Activated CD4-positive, alpha-beta memory T cell treated with anti-CD3 and anti-CD28 coated beads for 36 hours (primary cell): ENCODE results near the gene SDHC. TPM values are rescaled to one million over a fixed set of nuclear protein-coding genes. Genes with fewer than 3 reads are reported as not detected.
"Not testable (repeated sequence)": the region's sequence is repeated elsewhere in the genome, so short reads cannot be mapped to it uniquely, and the experiment has no call there.

Source experiments
- CTCF ChIA-PET: fragments of 350-600 bp; sonication (Branson Sonifier 250); formaldehyde crosslinking; loops from one replicate; lab custom pipeline; 2021; ENCODE audit warnings: antibody characterized with exemption, inconsistent platforms; lab: Charles Lee
- POLR2A ChIA-PET: fragments of 350-600 bp; sonication (Branson Sonifier 250); formaldehyde crosslinking; loops from one replicate; lab custom pipeline; 2021; ENCODE audit warnings: antibody characterized with exemption; lab: Charles Lee
- DNase-seq: peaks from one replicate; pipeline ENCODE4 v3.0.0-alpha.2; 2020
- H3K27ac Mint-ChIP-seq: one replicate; pipeline ENCODE4 v1.8.0; 2021; ENCODE audit warnings: mixed read lengths
- H3K27me3 Mint-ChIP-seq: one replicate; pipeline ENCODE4 v1.8.0; 2021; ENCODE audit warnings: mixed read lengths
- H3K36me3 Mint-ChIP-seq: one replicate; pipeline ENCODE4 v1.8.0; 2021; ENCODE audit warnings: mixed read lengths
- H3K4me1 Mint-ChIP-seq: one replicate; pipeline ENCODE4 v1.8.0; 2021; ENCODE audit warnings: low read depth, mixed read lengths
- H3K4me3 Mint-ChIP-seq: one replicate; pipeline ENCODE4 v1.8.0; 2021; ENCODE audit warnings: mild to moderate bottlenecking, mixed read lengths
- H3K9me3 Mint-ChIP-seq: one replicate; pipeline ENCODE4 v1.8.0; 2021; ENCODE audit warnings: mixed read lengths
- intact Hi-C: fragments of 100-400 bp; cut with micrococcal nuclease; formaldehyde crosslinking; loops from one replicate; pipeline ENCODE4 v1.15.1; 2023
- total RNA-seq, 2 experiments: library from RNA; stranded (reverse); gene quantifications; one replicate each; pipeline ENCODE4 v1.2.3, GENCODE V29; 2021

SDHC gene
- total RNA-seq, 2 experiments from 2014 or later: 212 to 215 TPM

DNA sequence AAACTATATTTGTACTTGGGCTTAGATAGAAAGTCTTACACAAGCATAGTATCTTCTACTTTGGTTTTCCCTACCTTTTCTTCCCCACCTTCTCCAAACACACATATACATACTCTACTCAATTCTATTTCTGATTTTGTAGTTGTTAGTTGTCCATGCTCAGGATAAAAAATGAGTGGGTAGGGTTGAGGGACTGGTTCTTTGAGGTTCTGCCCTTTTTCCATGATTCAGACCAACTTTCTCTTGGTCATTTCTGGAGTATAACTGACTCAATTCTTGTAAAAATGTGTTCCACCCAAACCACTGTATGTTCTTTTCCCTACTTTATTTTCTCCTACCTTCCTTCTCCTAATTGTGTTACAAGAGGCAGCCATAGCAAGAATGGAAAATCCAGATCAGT, 50.2 kb downstream of the SDHC start:
- POLR2A ChIA-PET: no interaction called here
- intact Hi-C loops: no loop called here
- Mint-ChIP-seq H3K4me1 (peaks cover 26% of the 10 kb centered on the region), H3K27me3 (no peaks in the 10 kb centered on the region), H3K4me3 (no peak overlapping the region), H3K27ac (peak overlapping the region; percentile 52), H3K9me3 (no peaks in the 10 kb centered on the region), H3K36me3 (peaks cover 25% of the 10 kb centered on the region)
- DNase-seq: no peak
- CTCF ChIA-PET: no interaction called here

- POLR2A ChIA-PET: no interaction called here
- DNase-seq: no peak
- intact Hi-C loops: no loop called here
- H3K4me3 Mint-ChIP-seq: no peak overlapping the region
- H3K9me3 Mint-ChIP-seq: no peaks in the 10 kb centered on the region
- H3K4me1 Mint-ChIP-seq: peaks cover 22% of the 10 kb centered on the region
- CTCF ChIA-PET: no interaction called here
- H3K27me3 Mint-ChIP-seq: no peaks in the 10 kb centered on the region
- peak overlapping the region; percentile 3 for H3K27ac Mint-ChIP-seq
- H3K36me3 Mint-ChIP-seq: peaks cover 22% of the 10 kb centered on the region
Measured at GRCh38 chr1:161365207-161365606, 51.0 kb downstream of the SDHC start.

DNA sequence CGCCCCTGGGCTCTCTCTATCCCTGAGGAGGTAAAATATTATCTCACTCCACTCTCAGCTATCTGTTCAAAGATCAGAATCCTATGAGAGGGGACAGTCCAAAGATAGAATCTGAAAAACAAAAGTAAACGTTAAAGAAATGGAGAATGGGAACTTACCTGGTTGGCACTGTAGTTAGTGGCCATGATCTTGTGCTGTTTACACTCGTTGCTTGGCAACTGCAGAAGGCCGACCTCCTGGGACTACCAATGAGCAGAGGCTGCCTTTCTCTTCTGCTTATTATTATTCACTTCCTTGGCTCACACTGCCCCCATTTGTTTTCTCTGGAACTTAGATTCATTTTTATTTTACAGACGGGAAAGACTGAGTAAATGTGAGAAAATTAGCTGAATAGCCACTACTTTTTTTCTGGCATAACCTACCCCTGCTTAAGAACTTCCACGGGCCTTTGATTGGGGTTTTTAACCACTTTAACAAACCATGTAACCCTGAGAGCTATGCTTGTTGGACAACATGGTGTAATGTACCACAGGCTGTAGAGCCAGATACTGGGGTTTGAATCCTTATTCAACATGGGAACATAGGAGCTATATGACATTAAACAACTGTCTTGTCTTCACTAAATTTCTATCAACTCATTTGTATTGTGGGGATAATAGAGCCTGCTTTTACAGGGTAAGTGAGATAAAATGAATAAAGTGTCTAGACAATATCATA, 53.7 kb downstream of the SDHC start, which contains the start of gene CFAP126:
Gene CFAP126 (minus strand): TSS at position 193 of the 717 bp plus-strand sequence. CDS start 8 bp downstream, at position 185.
- no peaks in the 10 kb centered on the region for H3K9me3 Mint-ChIP-seq
- no peaks in the 10 kb centered on the region for H3K27me3 Mint-ChIP-seq
- CTCF ChIA-PET: interaction anchor here (1.1 to 3.7 kb wide), 8 partner anchors 10 to 175 kb away, joined by 3 to 25 read pairs (median 3); partner anchors contain the start of gene TOMM40L
- peaks cover 19% of the 10 kb centered on the region for H3K36me3 Mint-ChIP-seq
- intact Hi-C loops: no loop called here
- POLR2A ChIA-PET: no interaction called here
- H3K27ac Mint-ChIP-seq: peak within 1 kb of the TSS; percentile 49
- H3K4me1 Mint-ChIP-seq: peaks cover 22% of the 10 kb centered on the region
- peak; percentile 66 for DNase-seq
- H3K4me3 Mint-ChIP-seq: no peak within 1 kb of the TSS

DNA sequence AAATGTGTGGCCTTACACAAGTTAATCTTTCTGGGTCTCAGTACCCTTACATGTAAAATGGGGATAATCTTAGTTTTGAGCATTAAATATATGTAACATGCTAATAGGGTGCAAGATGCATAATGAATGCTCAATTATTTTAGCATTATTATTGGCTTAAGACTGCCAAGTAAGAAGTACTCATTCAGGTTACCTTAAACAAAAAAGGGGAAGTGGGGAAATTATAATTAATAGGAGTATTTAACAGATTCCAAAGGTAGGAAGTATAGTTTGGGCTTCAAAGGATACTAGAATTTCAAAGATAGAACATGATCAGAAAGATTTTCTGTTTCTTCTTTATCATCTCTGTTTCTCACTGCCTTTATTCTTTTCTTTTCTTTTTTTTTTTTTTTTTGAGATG, 59.3 kb downstream of the SDHC start:
- H3K4me3 Mint-ChIP-seq: no peak overlapping the region
- H3K4me1 Mint-ChIP-seq: peaks cover 2% of the 10 kb centered on the region
- no peak overlapping the region for H3K27ac Mint-ChIP-seq
- no peak for DNase-seq
- H3K27me3 Mint-ChIP-seq: no peaks in the 10 kb centered on the region
- ChIA-PET CTCF (interaction anchor here (1.9 to 3.1 kb wide), 3 partner anchors 9 to 181 kb away, joined by 8 to 19 read pairs (median 14); partner anchors contain the start of gene TOMM40L), POLR2A (no interaction called here)
- H3K36me3 Mint-ChIP-seq: no peaks in the 10 kb centered on the region
- intact Hi-C loops: no loop called here
- H3K9me3 Mint-ChIP-seq: no peaks in the 10 kb centered on the region

DNA sequence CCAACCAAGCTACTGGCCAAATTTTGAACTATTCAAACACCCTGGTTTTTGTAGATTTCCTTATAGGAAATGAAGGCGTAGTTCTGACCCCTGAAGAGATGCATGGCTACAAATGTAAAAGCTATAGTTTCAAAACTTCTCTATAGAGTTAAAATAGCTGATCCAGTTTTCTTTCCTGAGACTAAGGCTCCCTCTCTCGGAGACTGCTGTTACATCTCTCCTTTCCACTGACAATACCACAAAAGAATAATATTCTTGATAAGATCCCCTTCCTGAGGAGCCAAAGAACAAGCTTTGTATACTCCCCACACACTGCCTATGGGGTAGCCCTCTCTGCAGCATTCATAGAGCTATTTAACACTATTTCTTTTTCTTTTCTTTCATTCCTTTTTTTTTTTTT, 60.2 kb downstream of the SDHC start:
- CTCF ChIA-PET: interaction anchor here (0.5 to 3.1 kb wide), 6 partner anchors 8 to 182 kb away, joined by 3 to 19 read pairs (median 6); partner anchors contain the start of gene TOMM40L

GRCh38 chr1:161378014-161378413, 63.8 kb downstream of the SDHC start:
- H3K27me3 Mint-ChIP-seq: no peaks in the 10 kb centered on the region

More for the DNA sequence above, 60.2 kb downstream of the SDHC start:
- no peaks in the 10 kb centered on the region for H3K9me3 Mint-ChIP-seq
- POLR2A ChIA-PET: interaction anchor here (0.6 to 0.8 kb wide), 2 partner anchors 149 to 397 kb away, joined by 3 read pairs; partner anchors contain the start of gene TOMM40L
- H3K27ac Mint-ChIP-seq: no peak overlapping the region
- no peak overlapping the region for H3K4me3 Mint-ChIP-seq
- intact Hi-C loops: no loop called here
- H3K27me3 Mint-ChIP-seq: no peaks in the 10 kb centered on the region
- H3K4me1 Mint-ChIP-seq: peaks cover 2% of the 10 kb centered on the region
- no peak for DNase-seq
- no peaks in the 10 kb centered on the region for H3K36me3 Mint-ChIP-seq

GRCh38 chr1:161379071-161379470, 64.9 kb downstream of the SDHC start:
- H3K36me3 Mint-ChIP-seq: no peaks in the 10 kb centered on the region
- H3K27me3 Mint-ChIP-seq: no peaks in the 10 kb centered on the region
- no peak overlapping the region for H3K27ac Mint-ChIP-seq
- intact Hi-C loops: no loop called here
- H3K4me3 Mint-ChIP-seq: no peak overlapping the region
- CTCF ChIA-PET: interaction anchor here (5.9 to 9.8 kb wide), 2 partner anchors 152 to 169 kb away, joined by 38 to 213 read pairs; partner anchors contain the start of genes APOA2 and TOMM40L
- DNase-seq: no peak
- no peaks in the 10 kb centered on the region for H3K9me3 Mint-ChIP-seq
- H3K4me1 Mint-ChIP-seq: peaks cover 3% of the 10 kb centered on the region
- POLR2A ChIA-PET: no interaction called here

More at GRCh38 chr1:161378014-161378413, 63.8 kb downstream of the SDHC start:
- intact Hi-C loops: no loop called here
- H3K27ac Mint-ChIP-seq: no peak overlapping the region
- ChIA-PET POLR2A (no interaction called here), CTCF (interaction anchor here (0.6 to 9.8 kb wide), 4 partner anchors 10 to 193 kb away, joined by 3 to 213 read pairs (median 20); partner anchors contain the start of genes APOA2, CFAP126 and TOMM40L)
- no peak overlapping the region for H3K4me3 Mint-ChIP-seq
- H3K9me3 Mint-ChIP-seq: no peaks in the 10 kb centered on the region
- peaks cover 3% of the 10 kb centered on the region for H3K4me1 Mint-ChIP-seq
- no peak for DNase-seq
- no peaks in the 10 kb centered on the region for H3K36me3 Mint-ChIP-seq

GRCh38 chr1:161381707-161382106, 67.5 kb downstream of the SDHC start:
- no peak overlapping the region for H3K4me3 Mint-ChIP-seq
- intact Hi-C loops: loop anchor here (1.0 to 5.0 kb wide), 3 partner anchors 69 to 199 kb away; partner anchors contain the start of gene SDHC
- POLR2A ChIA-PET: no interaction called here
- peaks cover 12% of the 10 kb centered on the region for H3K4me1 Mint-ChIP-seq
- no peaks in the 10 kb centered on the region for H3K27me3 Mint-ChIP-seq
- no peak overlapping the region for H3K27ac Mint-ChIP-seq
- CTCF ChIA-PET: interaction anchor here (0.6 to 9.8 kb wide), 44 partner anchors 8 to 374 kb away, joined by 3 to 213 read pairs (median 6); partner anchors contain the start of genes APOA2, CFAP126, NDUFS2 and PPOX
- DNase-seq: no peak
- H3K36me3 Mint-ChIP-seq: no peaks in the 10 kb centered on the region
- H3K9me3 Mint-ChIP-seq: no peaks in the 10 kb centered on the region

GRCh38 chr1:161382214-161383019, 68.2 kb downstream of the SDHC start:
- Mint-ChIP-seq H3K4me1 (peaks cover 19% of the 10 kb centered on the region), H3K36me3 (no peaks in the 10 kb centered on the region), H3K9me3 (no peaks in the 10 kb centered on the region), H3K4me3 (no peak overlapping the region), H3K27me3 (no peaks in the 10 kb centered on the region), H3K27ac (peak overlapping the region; percentile 42)
- ChIA-PET CTCF (interaction anchor here (0.6 to 9.8 kb wide), 46 partner anchors 9 to 375 kb away, joined by 3 to 213 read pairs (median 6); partner anchors contain the start of genes APOA2, CFAP126, NDUFS2 and PPOX), POLR2A (no interaction called here)
- DNase-seq: no peak
- intact Hi-C loops: loop anchor here (1.0 to 5.0 kb wide), 3 partner anchors 70 to 200 kb away; partner anchors contain the start of gene SDHC

- CTCF ChIA-PET: interaction anchor here (0.5 to 2.8 kb wide), 6 partner anchors 51 to 207 kb away, joined by 3 to 9 read pairs (median 6); partner anchors contain the start of gene TOMM40L
- Mint-ChIP-seq H3K4me1 (peaks cover 45% of the 10 kb centered on the region), H3K4me3 (peak overlapping the region; percentile 26), H3K27ac (peak overlapping the region; percentile 96), H3K27me3 (no peaks in the 10 kb centered on the region), H3K36me3 (no peaks in the 10 kb centered on the region), H3K9me3 (no peaks in the 10 kb centered on the region)
- POLR2A ChIA-PET: interaction anchor here (1.2 kb wide), 1 partner anchor 186 kb away, joined by 3 read pairs; the partner anchor contains the start of gene NDUFS2
- intact Hi-C loops: loop anchor here (5.0 kb wide), 1 partner anchor 186 kb away; the partner anchor contains the start of gene NDUFS2
- DNase-seq: no peak
Measured at GRCh38 chr1:161388639-161389038, 74.5 kb downstream of the SDHC start.

DNA sequence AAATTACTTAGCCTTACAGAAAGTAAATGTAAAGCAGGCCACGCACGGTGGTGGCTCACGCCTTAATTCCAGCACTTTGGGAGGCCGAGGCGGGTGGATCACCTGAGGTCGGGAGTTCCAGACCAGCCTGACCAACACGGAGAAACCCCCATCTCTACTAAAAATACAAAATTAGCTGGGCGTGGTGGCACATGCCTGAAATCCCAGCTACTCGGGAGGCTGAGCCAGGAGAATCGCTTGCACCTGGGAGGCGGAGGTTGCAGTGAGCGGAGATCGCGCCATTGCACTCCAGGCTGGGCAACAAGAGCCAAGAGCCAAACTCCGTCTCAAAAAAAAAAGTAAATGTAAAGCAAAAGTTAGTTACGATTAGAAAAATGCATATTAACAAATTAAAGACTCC, 75.0 kb downstream of the SDHC start:
- peak overlapping the region; percentile 93 for H3K4me3 Mint-ChIP-seq
- CTCF ChIA-PET: interaction anchor here (0.5 to 2.3 kb wide), 6 partner anchors 11 to 166 kb away, joined by 3 to 8 read pairs (median 4); partner anchors contain the start of gene TOMM40L
- peak overlapping the region; percentile 96 for H3K27ac Mint-ChIP-seq
- H3K9me3 Mint-ChIP-seq, H3K27me3 Mint-ChIP-seq, H3K36me3 Mint-ChIP-seq, DNase-seq: not testable (repeated sequence)
- POLR2A ChIA-PET: interaction anchor here (0.9 to 1.4 kb wide), 4 partner anchors 11 to 187 kb away, joined by 3 to 5 read pairs (median 4); partner anchors contain the start of genes NDUFS2 and TOMM40L
- intact Hi-C loops: loop anchor here (5.0 kb wide), 1 partner anchor 187 kb away; the partner anchor contains the start of gene NDUFS2
- peaks cover 45% of the 10 kb centered on the region for H3K4me1 Mint-ChIP-seq
